Measurements from ENCODE around the gene TBCA. TPM values are rescaled to one million over a fixed set of nuclear protein-coding genes. Genes with fewer than 3 reads are reported as not detected.

TBCA gene
- total RNA-seq, 1 donor from 2014 or later = 264 TPM

- no peak overlapping the region for H3K27ac Mint-ChIP-seq
- H3K27me3 Mint-ChIP-seq = peaks cover 97% of the 10 kb centered on the region
- DNase-seq (ENCODE audit: low spot score, unreplicated experiment) = no peak
- H3K4me3 Mint-ChIP-seq (ENCODE audit: low read depth) = peak overlapping the region; percentile 14
- TF ChIP-seq CTCF (IDR thresholded peaks at IDR 0.05; ENCODE audit: unreplicated experiment) = no peak
- H3K9me3 Mint-ChIP-seq (ENCODE audit: low read depth) = no peaks in the 10 kb centered on the region
- no peaks in the 10 kb centered on the region for H3K36me3 Mint-ChIP-seq (ENCODE audit: insufficient read depth)
- peaks cover 7% of the 10 kb centered on the region for H3K4me1 Mint-ChIP-seq (ENCODE audit: low read depth)
These were observed 131.6 kb downstream of the TBCA start for GRCh38 chr5:77644371-77645157.

- DNase-seq (ENCODE audit: low spot score, unreplicated experiment) = no peak
- no peak for TF ChIP-seq CTCF (IDR thresholded peaks at IDR 0.05; ENCODE audit: unreplicated experiment)
- Mint-ChIP-seq H3K36me3 (ENCODE audit: insufficient read depth) (no peaks in the 10 kb centered on the region), H3K9me3 (ENCODE audit: low read depth) (no peaks in the 10 kb centered on the region), H3K4me1 (ENCODE audit: low read depth) (peaks cover 7% of the 10 kb centered on the region), H3K27me3 (peaks cover 96% of the 10 kb centered on the region), H3K27ac (no peak overlapping the region), H3K4me3 (ENCODE audit: low read depth) (no peak overlapping the region)
These were observed 132.3 kb downstream of the TBCA start for GRCh38 chr5:77643654-77644370.

- Mint-ChIP-seq H3K27ac (peak overlapping the region; percentile 84), H3K4me3 (ENCODE audit: low read depth) (no peak overlapping the region), H3K36me3 (ENCODE audit: insufficient read depth) (no peaks in the 10 kb centered on the region), H3K9me3 (ENCODE audit: low read depth) (no peaks in the 10 kb centered on the region), H3K4me1 (ENCODE audit: low read depth) (peaks cover 7% of the 10 kb centered on the region), H3K27me3 (peaks cover 94% of the 10 kb centered on the region)
- DNase-seq (ENCODE audit: low spot score, unreplicated experiment) = no peak
- no peak for TF ChIP-seq CTCF (IDR thresholded peaks at IDR 0.05; ENCODE audit: unreplicated experiment)
These were observed 133.1 kb downstream of the TBCA start for GRCh38 chr5:77642738-77643653.

GRCh38 chr5:77641963-77642737, 134.0 kb downstream of the TBCA start:
- Mint-ChIP-seq H3K27ac (no peak overlapping the region), H3K36me3 (ENCODE audit: insufficient read depth) (no peaks in the 10 kb centered on the region), H3K4me1 (ENCODE audit: low read depth) (peaks cover 7% of the 10 kb centered on the region), H3K4me3 (ENCODE audit: low read depth) (no peak overlapping the region), H3K9me3 (ENCODE audit: low read depth) (no peaks in the 10 kb centered on the region), H3K27me3 (peaks cover 94% of the 10 kb centered on the region)
- no peak for TF ChIP-seq CTCF (IDR thresholded peaks at IDR 0.05; ENCODE audit: unreplicated experiment)
- no peak for DNase-seq (ENCODE audit: low spot score, unreplicated experiment)
